Urinary bladder (tissue), 4 donors: Measurements from ENCODE around the gene GNG12. TPM values are rescaled to one million over a fixed set of nuclear protein-coding genes. Genes with fewer than 3 reads are reported as not detected.

ENCODE experiments used
- DNase-seq: peaks from one replicate; pipeline ENCODE4 v3.0.0-alpha.2; 2015; ENCODE audit errors: extremely low spot score
- H3K27ac ChIP-seq: one replicate; pipeline ENCODE4 v1.5.1; 2013; ENCODE audit warnings: low read depth, mild to moderate bottlenecking, moderate library complexity
- H3K36me3 ChIP-seq: one replicate; pipeline ENCODE4 v1.6.1; 2013; ENCODE audit warnings: mild to moderate bottlenecking, moderate library complexity; ENCODE audit not compliant: insufficient read depth
- H3K4me1 ChIP-seq: one replicate; pipeline ENCODE4 v1.6.1; 2013; ENCODE audit warnings: mild to moderate bottlenecking, moderate library complexity; ENCODE audit not compliant: insufficient read depth
- H3K4me3 ChIP-seq: one replicate; pipeline ENCODE4 v1.5.1; 2013; ENCODE audit warnings: low read depth, low read length
- WGBS: extraction: QIAGEN DNeasy Blood & Tissue Kit; methylation state at CpG from one replicate; pipeline ENCODE4 v1.1.7; 2013; 5-methylcytosine and 5-hydroxymethylcytosine counted together
- polyA plus RNA-seq: library from polyadenylated mRNA; stranded (reverse); fragments of 200-250 nt; gene quantifications from one replicate; pipeline ENCODE4 v1.2.3, GENCODE V29; 2013
- total RNA-seq: library from RNA; depleted of rRNA; stranded (reverse); fragments of >200 nt; gene quantifications from one replicate; pipeline ENCODE4 v1.2.3, GENCODE V29; 2014
- donor health status: healthy with polysubstance abuse.
- donor health status: healthy.

Gene GNG12
- total and polyA plus RNA-seq, 2 donors = 79.4 to 264 TPM

GRCh38 chr1:67716800-67717199, 116.5 kb downstream of the GNG12 start:
- WGBS = 64% methylated on average over 4 of the region's 4 CpGs
- H3K4me1 ChIP-seq = peaks cover 1% of the 10 kb centered on the region
- H3K27ac ChIP-seq = no peak overlapping the region
- H3K36me3 ChIP-seq = no peaks in the 10 kb centered on the region
- no peak for DNase-seq
- no peak overlapping the region for H3K4me3 ChIP-seq

- no peak overlapping the region for H3K4me3 ChIP-seq
- 96% methylated on average over 2 of the region's 2 CpGs for WGBS
- no peak overlapping the region for H3K27ac ChIP-seq
- DNase-seq = no peak
- H3K4me1 ChIP-seq = peaks cover 1% of the 10 kb centered on the region
- no peaks in the 10 kb centered on the region for H3K36me3 ChIP-seq
Measured at GRCh38 chr1:67715819-67716218, 117.4 kb downstream of the GNG12 start.

- DNase-seq = peak; percentile 50
- H3K4me1 ChIP-seq = peaks cover 1% of the 10 kb centered on the region
- H3K4me3 ChIP-seq = no peak overlapping the region
- WGBS = 79% methylated on average over 6 of the region's 6 CpGs
- no peak overlapping the region for H3K27ac ChIP-seq
- no peaks in the 10 kb centered on the region for H3K36me3 ChIP-seq
Measured at GRCh38 chr1:67713057-67713846, 120.0 kb downstream of the GNG12 start.

- Histone ChIP-seq H3K4me1 (peaks cover 1% of the 10 kb centered on the region), H3K27ac (no peak overlapping the region)
- WGBS = 53% methylated on average over 2 of the region's 2 CpGs
Measured at GRCh38 chr1:67711855-67712212, 121.4 kb downstream of the GNG12 start.

GRCh38 chr1:67711158-67711854, 122.0 kb downstream of the GNG12 start:
- Histone ChIP-seq H3K36me3 (no peaks in the 10 kb centered on the region), H3K4me3 (no peak overlapping the region), H3K4me1 (peaks cover 1% of the 10 kb centered on the region), H3K27ac (no peak overlapping the region)
- WGBS = 77% methylated on average over 7 of the region's 7 CpGs
- DNase-seq = no peak

More at GRCh38 chr1:67711855-67712212, 121.4 kb downstream of the GNG12 start:
- H3K4me3 ChIP-seq = no peak overlapping the region
- DNase-seq = no peak
- H3K36me3 ChIP-seq = no peaks in the 10 kb centered on the region

- Histone ChIP-seq H3K4me3 (no peak overlapping the region), H3K27ac (no peak overlapping the region), H3K36me3 (no peaks in the 10 kb centered on the region), H3K4me1 (peaks cover 1% of the 10 kb centered on the region)
- no peak for DNase-seq
- 50% methylated on average over 5 of the region's 5 CpGs for WGBS
Measured at GRCh38 chr1:67710417-67710816, 122.8 kb downstream of the GNG12 start.

- H3K4me1 ChIP-seq = peaks cover under 1% of the 10 kb centered on the region
Measured at GRCh38 chr1:67708606-67709005, 124.7 kb downstream of the GNG12 start.

GRCh38 chr1:67705735-67706453, 127.4 kb downstream of the GNG12 start:
- 53% methylated on average over 10 of the region's 10 CpGs for WGBS
- H3K4me1 ChIP-seq = no peaks in the 10 kb centered on the region
- no peak for DNase-seq
- H3K4me3 ChIP-seq = no peak overlapping the region
- H3K36me3 ChIP-seq = no peaks in the 10 kb centered on the region
- H3K27ac ChIP-seq = no peak overlapping the region

More at GRCh38 chr1:67708606-67709005, 124.7 kb downstream of the GNG12 start:
- WGBS = 95% methylated on average over 8 of the region's 8 CpGs
- DNase-seq = no peak
- Histone ChIP-seq H3K4me3 (no peak overlapping the region), H3K36me3 (no peaks in the 10 kb centered on the region), H3K27ac (no peak overlapping the region)

GRCh38 chr1:67704351-67704750, 128.9 kb downstream of the GNG12 start:
- 85% methylated on average over 3 of the region's 3 CpGs for WGBS
- no peaks in the 10 kb centered on the region for H3K36me3 ChIP-seq
- DNase-seq = no peak
- H3K4me3 ChIP-seq = no peak overlapping the region
- H3K27ac ChIP-seq = no peak overlapping the region
- no peaks in the 10 kb centered on the region for H3K4me1 ChIP-seq

GRCh38 chr1:67701876-67702275, 131.4 kb downstream of the GNG12 start:
- 92% methylated on average over 2 of the region's 2 CpGs for WGBS
- H3K27ac ChIP-seq = no peak overlapping the region
- no peak for DNase-seq

GRCh38 chr1:67700692-67701410, 132.4 kb downstream of the GNG12 start:
- 77% methylated on average over 8 of the region's 8 CpGs for WGBS
- no peak for DNase-seq
- H3K4me1 ChIP-seq = no peaks in the 10 kb centered on the region

More at GRCh38 chr1:67701876-67702275, 131.4 kb downstream of the GNG12 start:
- Histone ChIP-seq H3K36me3 (no peaks in the 10 kb centered on the region), H3K4me1 (no peaks in the 10 kb centered on the region), H3K4me3 (no peak overlapping the region)

GRCh38 chr1:67700220-67700619, 133.0 kb downstream of the GNG12 start:
- DNase-seq = no peak
- no peak overlapping the region for H3K4me3 ChIP-seq
- H3K4me1 ChIP-seq = no peaks in the 10 kb centered on the region
- no peaks in the 10 kb centered on the region for H3K36me3 ChIP-seq
- WGBS = 75% methylated on average over 4 of the region's 4 CpGs
- H3K27ac ChIP-seq = no peak overlapping the region

More at GRCh38 chr1:67700692-67701410, 132.4 kb downstream of the GNG12 start:
- Histone ChIP-seq H3K27ac (no peak overlapping the region), H3K4me3 (no peak overlapping the region), H3K36me3 (no peaks in the 10 kb centered on the region)

- H3K27ac ChIP-seq = no peak overlapping the region
- no peaks in the 10 kb centered on the region for H3K36me3 ChIP-seq
- H3K4me1 ChIP-seq = no peaks in the 10 kb centered on the region
- WGBS = 79% methylated on average over 3 of the region's 3 CpGs
- no peak for DNase-seq
- no peak overlapping the region for H3K4me3 ChIP-seq
Measured at GRCh38 chr1:67696708-67697107, 136.6 kb downstream of the GNG12 start.
